Suprapubic skin (tissue), 3 donors: ENCODE data around the gene WDR86.

ENCODE experiments used
- EP300 ChIP-seq: sonication (generic); formaldehyde crosslinking; IDR thresholded peaks from one replicate; pipeline ENCODE4 v1.6.1; 2017; ENCODE audit warnings: antibody characterized with exemption
- TF ChIP-seq, protein P1 (sequence below), 2 donors: fragments of 200-600 bp in 1 of 2; fragments of 450-650 bp in 1 of 2; sonication (generic) in 1 of 2; IDR thresholded peaks; one replicate each; pipeline ENCODE4 v1.5.1; 2016 to 2019; ENCODE audit warnings: antibody characterized with exemption in 2 of 2, mild to moderate bottlenecking in 1 of 2, moderate library complexity in 1 of 2

DNA sequence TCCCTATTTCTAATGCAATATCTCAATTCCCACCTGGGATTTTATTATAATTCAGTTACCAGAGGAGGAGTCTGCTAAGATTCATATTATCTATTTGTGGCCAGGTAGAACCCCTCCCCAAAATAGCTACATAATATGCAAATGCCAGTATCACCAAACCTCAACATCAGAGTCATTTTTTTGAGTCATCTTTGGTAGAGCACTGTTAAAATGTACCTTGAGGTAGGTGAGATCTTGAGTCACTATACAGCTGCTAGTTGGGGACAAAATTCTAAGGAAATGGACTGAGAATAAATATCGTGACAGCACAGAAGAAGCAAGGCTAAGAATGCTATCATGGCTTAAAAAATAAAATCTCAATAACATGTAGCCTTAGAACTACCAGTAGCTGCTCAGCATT, 34.8 kb upstream of the WDR86 start:
- TF ChIP-seq, protein P1, sequence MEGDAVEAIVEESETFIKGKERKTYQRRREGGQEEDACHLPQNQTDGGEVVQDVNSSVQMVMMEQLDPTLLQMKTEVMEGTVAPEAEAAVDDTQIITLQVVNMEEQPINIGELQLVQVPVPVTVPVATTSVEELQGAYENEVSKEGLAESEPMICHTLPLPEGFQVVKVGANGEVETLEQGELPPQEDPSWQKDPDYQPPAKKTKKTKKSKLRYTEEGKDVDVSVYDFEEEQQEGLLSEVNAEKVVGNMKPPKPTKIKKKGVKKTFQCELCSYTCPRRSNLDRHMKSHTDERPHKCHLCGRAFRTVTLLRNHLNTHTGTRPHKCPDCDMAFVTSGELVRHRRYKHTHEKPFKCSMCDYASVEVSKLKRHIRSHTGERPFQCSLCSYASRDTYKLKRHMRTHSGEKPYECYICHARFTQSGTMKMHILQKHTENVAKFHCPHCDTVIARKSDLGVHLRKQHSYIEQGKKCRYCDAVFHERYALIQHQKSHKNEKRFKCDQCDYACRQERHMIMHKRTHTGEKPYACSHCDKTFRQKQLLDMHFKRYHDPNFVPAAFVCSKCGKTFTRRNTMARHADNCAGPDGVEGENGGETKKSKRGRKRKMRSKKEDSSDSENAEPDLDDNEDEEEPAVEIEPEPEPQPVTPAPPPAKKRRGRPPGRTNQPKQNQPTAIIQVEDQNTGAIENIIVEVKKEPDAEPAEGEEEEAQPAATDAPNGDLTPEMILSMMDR (IDR thresholded peaks at IDR 0.05), result no peak
- no peak for TF ChIP-seq EP300
